ENCODE data around the gene FAM236A.
"Not testable (repeated sequence)": the region's sequence is repeated elsewhere in the genome, so short reads cannot be mapped to it uniquely, and the experiment has no call there.

GRCh38 chrX:72974885-72975284, 36.9 kb downstream of the FAM236A start:
- TF ChIP-seq CTCF (IDR thresholded peaks at IDR 0.05); POLR2AphosphoS5 (IDR thresholded peaks at IDR 0.05; ENCODE audit: low read depth, low read length); TCF7L2 (IDR thresholded peaks at IDR 0.05; ENCODE audit: low read depth, low read length); SIN3A (IDR thresholded peaks at IDR 0.05; ENCODE audit: borderline replicate concordance, insufficient read depth, low read depth, low read length); REST (IDR thresholded peaks at IDR 0.05; ENCODE audit: insufficient read depth in 1 of 2, low read depth in 2 of 2, low read length in 1 of 2): not testable (repeated sequence)
